HG02981 (cell line): Measurements from ENCODE around the gene CPNE6.

Experiments used
- ATAC-seq: cut with Tn5 transposase; IDR thresholded peaks from one replicate; pipeline ENCODE4 v1.9.1; 2021; ENCODE audit warnings: mild to moderate bottlenecking, moderate library complexity; ENCODE audit not compliant: unreplicated experiment

Gene CPNE6

GRCh38 chr14:24068711-24069410, 2.5 kb upstream of the CPNE6 start:
- no peak for ATAC-seq

GRCh38 chr14:24069411-24069735, 2.0 kb upstream of the CPNE6 start:
- no peak for ATAC-seq

- ATAC-seq: no peak
These were observed 848 bp upstream of the CPNE6 start for GRCh38 chr14:24070285-24071143.

GRCh38 chr14:24071836-24072430, 571 bp downstream of the CPNE6 start:
- ATAC-seq: no peak

- ATAC-seq: no peak
These were observed 1.1 kb downstream of the CPNE6 start for GRCh38 chr14:24072436-24072835.

DNA sequence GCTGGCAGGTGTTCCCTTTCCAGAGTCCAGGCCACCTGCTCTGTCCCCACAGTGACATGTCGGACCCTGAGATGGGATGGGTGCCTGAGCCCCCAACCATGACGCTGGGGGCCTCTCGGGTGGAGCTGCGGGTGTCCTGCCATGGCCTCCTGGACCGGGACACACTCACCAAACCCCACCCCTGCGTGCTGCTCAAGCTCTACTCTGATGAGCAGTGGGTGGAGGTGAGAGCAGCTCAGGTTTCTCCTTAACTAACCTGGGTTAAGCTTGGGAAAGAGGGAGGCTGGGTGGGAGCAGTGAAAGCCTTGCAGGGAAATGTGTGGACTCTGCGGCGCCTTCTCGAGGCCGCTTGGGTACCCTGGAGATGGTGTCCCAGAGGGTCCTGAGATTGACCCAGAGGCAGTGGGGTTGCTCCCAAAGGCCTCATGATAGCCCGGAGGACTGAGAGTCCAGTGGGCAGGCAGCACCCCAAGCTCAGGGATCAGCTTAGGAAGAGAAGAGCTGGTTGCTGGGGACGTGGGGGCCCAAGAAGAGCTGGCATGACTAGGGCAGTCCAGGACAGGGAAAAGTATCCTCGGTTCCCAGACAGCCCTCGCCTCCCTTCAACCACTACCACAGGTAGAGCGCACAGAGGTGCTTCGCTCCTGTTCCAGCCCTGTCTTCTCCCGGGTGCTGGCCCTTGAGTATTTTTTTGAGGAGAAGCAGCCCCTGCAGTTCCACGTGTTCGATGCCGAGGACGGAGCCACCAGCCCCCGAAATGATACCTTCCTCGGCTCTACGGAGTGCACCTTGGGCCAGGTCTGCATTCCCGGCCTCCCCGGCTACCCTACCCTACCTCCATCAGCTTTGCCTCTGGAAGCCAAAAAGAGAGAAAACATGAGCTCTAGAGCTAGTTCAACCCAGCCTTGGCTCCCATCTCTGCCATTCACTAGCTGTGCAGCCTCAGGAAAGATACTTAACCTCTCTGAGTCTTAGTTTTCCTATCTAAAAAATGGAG, 1.8 kb downstream of the CPNE6 start:
- no peak for ATAC-seq

- ATAC-seq: no peak
These were observed 3.5 kb downstream of the CPNE6 start for GRCh38 chr14:24074625-24075484.

GRCh38 chr14:24075485-24076301, 4.3 kb downstream of the CPNE6 start:
- no peak for ATAC-seq

GRCh38 chr14:24076302-24076601, 4.9 kb downstream of the CPNE6 start:
- no peak for ATAC-seq

- ATAC-seq: no peak
These were observed 5.7 kb downstream of the CPNE6 start for GRCh38 chr14:24077086-24077485.

DNA sequence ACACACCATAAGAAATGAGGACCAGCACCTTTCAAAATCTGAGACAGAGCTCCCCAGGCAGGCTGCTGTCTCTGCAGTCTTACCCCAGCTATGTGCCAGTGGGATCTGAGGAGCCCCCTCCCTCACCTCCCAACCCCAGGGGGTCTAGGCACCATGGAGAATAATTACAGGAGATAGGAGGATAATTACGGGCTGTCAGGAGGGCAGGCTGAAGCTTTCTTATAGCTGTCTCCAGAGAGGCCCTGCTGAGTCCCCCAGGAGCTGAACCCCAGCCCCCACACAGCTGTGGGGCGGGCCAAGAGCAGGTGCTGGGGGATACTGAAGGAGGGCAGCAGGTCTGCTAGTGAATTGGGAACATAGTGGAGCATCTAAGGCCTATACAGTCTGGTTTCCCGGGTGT, 6.8 kb downstream of the CPNE6 start:
- ATAC-seq: no peak

- no peak for ATAC-seq
These were observed 8.3 kb downstream of the CPNE6 start for GRCh38 chr14:24079491-24080141.

GRCh38 chr14:24080142-24080530, 8.8 kb downstream of the CPNE6 start:
- no peak for ATAC-seq

DNA sequence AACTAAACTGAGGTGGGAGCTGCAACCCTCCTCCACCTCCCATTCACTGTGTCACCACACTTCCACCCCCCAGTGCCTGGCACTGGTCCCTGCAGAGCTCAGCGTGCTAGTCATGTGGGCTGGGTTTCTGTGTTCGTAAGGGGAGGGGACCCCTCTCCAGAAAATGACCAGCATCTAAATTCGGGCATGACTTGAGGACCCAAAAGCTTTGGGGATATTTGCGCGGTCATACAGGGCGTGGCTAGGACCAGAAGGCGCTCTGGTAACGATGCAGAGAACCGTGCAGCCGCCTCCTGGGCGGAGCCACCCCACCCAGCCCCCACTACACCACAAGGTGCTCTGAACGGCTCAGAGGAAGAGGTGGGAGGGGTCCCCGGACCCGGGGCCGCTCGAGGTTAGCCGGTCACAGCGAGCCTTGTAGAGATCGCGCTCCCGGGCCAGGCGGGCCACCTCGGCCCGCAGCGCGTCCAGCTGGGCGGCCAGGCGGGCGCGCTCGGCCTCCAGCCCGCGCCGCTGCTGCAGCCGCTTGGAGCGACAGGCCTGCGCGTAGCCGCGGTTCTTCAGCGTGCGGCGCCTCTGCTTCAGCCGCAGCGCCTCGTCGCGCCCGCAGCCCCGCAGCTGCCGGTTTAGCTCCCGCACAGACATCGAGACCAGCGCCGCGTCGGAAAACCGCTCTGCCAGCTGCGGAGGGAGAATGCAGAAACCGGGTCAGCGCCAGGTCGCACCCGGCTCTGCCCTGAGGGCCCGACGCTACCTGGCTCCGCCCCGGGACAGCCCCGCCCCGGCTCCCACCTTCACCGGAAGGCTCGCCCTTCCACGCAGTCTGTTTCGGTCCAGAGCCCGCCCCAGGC, 9.8 kb downstream of the CPNE6 start:
- peak; percentile 86 for ATAC-seq

DNA sequence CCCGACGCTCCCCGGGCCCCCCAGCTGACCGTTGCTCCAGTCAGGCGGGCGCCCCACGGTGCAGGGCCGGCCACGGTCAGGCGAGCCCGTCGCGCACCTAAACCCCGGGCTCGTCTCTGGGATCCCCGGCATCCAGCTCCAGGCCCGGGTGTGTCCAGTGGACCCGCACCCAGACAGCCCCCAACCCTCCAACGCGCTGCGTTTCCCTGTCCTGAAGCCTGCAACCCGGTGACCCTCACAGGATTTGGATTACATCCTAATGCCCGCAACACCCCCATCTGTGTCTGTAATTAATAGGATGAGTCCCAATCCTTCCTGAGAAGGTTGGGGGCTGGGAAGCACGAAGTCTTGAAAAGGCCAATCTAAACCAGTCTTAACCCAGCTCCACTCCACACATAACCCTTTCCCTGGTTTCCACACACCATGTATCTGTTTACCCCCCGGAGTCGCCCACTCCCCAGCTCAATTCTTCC, 10.4 kb downstream of the CPNE6 start:
- no peak for ATAC-seq

DNA sequence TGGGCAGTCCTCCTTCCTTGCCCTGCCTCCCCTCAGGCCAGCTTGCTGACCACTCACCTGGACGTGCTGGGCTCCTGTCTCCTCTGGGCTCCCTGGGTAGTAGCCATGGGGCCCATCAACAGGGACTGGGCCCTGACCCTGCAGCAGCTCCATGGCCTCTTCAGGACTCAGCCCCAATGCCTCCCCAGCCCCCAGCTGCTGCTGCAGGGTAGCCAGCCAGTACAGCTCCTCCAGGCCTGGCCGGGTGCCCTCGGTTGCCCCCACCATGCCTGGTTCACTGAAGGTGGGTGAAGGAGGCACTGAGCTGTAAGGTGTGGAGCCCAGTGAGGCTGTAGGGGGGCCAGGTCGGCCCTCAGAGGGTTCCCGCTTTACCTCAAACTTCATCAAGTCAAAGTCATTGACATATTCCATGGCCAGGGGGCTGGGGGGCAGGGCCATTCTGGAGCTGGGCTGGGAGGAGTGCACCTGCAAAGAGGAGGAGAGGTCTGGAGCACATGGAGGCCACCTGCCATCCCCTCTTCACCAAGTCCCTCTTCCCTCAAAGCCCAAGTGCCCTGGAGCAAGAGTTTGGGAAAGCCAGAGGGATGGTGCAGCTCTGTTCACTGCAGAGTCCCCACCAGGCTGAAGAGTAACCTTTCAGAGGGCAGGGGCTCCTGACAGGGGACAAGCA, 11.2 kb downstream of the CPNE6 start:
- no peak for ATAC-seq

- no peak for ATAC-seq
These were observed 12.1 kb downstream of the CPNE6 start for GRCh38 chr14:24083462-24083861.
